Natural killer cell (primary cell): ENCODE results near the gene HOXA1. TPM values are rescaled to one million over a fixed set of nuclear protein-coding genes. Genes with fewer than 3 reads are reported as not detected.

Source experiments
- ATAC-seq, 3 donors: fragments of 150-1000 bp in 2 of 3; fragments of 200-7000 bp in 1 of 3; cut with Tn5 transposase; 1 replicate in 1 of 3; 2 replicates in 2 of 3; pipeline ENCODE4 v1.10.0; 2021; ENCODE audit warnings: mild to moderate bottlenecking in 2 of 3, moderate library complexity in 2 of 3
- DNase-seq, 2 donors: peaks; one replicate each; pipeline versions ENCODE4 v3.0.0 to v3.0.0-alpha.2; 2013 to 2021; ENCODE audit warnings: mixed read lengths in 1 of 2
- H3K27ac ChIP-seq: one replicate; pipeline ENCODE4 v1.5.1; 2013; ENCODE audit warnings: mild to moderate bottlenecking, low read length
- H3K27me3 ChIP-seq: one replicate; pipeline ENCODE4 v1.6.1; 2013; ENCODE audit warnings: low read length; ENCODE audit not compliant: control insufficient read depth, insufficient read depth
- H3K36me3 ChIP-seq: one replicate; pipeline ENCODE4 v1.6.1; 2013; ENCODE audit warnings: low read length; ENCODE audit not compliant: control insufficient read depth, insufficient read depth
- H3K4me1 ChIP-seq: one replicate; pipeline ENCODE4 v1.6.1; 2013; ENCODE audit warnings: low read length; ENCODE audit not compliant: control insufficient read depth, insufficient read depth
- H3K4me3 ChIP-seq: one replicate; pipeline ENCODE4 v1.5.1; 2013; ENCODE audit warnings: low read length
- H3K9me3 ChIP-seq: one replicate; pipeline ENCODE4 v1.6.1; 2013; ENCODE audit warnings: low read length; ENCODE audit not compliant: control insufficient read depth, insufficient read depth
- H3K27ac Mint-ChIP-seq, 2 donors: one replicate each; pipeline ENCODE4 v1.8.0; 2022; ENCODE audit warnings: mild to moderate bottlenecking in 2 of 2, mixed read lengths in 2 of 2, moderate library complexity in 1 of 2
- H3K27me3 Mint-ChIP-seq, 2 donors: one replicate each; pipeline ENCODE4 v1.8.0; 2022; ENCODE audit warnings: low read depth in 2 of 2, mixed read lengths in 2 of 2
- H3K36me3 Mint-ChIP-seq: one replicate; pipeline ENCODE4 v1.8.0; 2022; ENCODE audit warnings: mixed read lengths
- H3K4me1 Mint-ChIP-seq, 2 donors: one replicate each; pipeline ENCODE4 v1.8.0; 2022; ENCODE audit warnings: mixed read lengths in 2 of 2
- H3K4me3 Mint-ChIP-seq: one replicate; pipeline ENCODE4 v1.8.0; 2022; ENCODE audit warnings: mild to moderate bottlenecking, moderate library complexity, mixed read lengths
- H3K9me3 Mint-ChIP-seq, 2 donors: one replicate each; pipeline ENCODE4 v1.8.0; 2022; ENCODE audit warnings: mixed read lengths in 2 of 2
- CTCF ChIP-seq: fragments of 200-600 bp; IDR thresholded peaks from one replicate; pipeline ENCODE4 v1.8.0; 2022; ENCODE audit warnings: antibody characterized with exemption
- WGBS: methylation state at CpG from one replicate; pipeline ENCODE4 v1.1.7; 2013; ENCODE audit warnings: missing lambda C conversion rate; ENCODE audit not compliant: insufficient coverage; 5-methylcytosine and 5-hydroxymethylcytosine counted together
- intact Hi-C: fragments of 100-400 bp; cut with micrococcal nuclease; formaldehyde crosslinking; loops from one replicate; pipeline ENCODE4 v1.14.2; 2022
- total RNA-seq, 4 donors: library from RNA; stranded (reverse); fragments of 120-200 nt in 1 of 4; gene quantifications; one replicate each; pipeline versions ENCODE4 v1.2.3 to v1.2.4, GENCODE V29; 2013 to 2022

HOXA1 gene
- total RNA-seq, 3 donors from 2014 or later (not counting 1 experiment from before 2014, with no cell fraction given) = 0.64 to 1.3 (median 1.1) TPM

GRCh38 chr7:27132978-27133377, 37.2 kb upstream of the HOXA1 start:
- Histone ChIP-seq H3K4me1 (no peaks in the 10 kb centered on the region), H3K4me3 (no peak overlapping the region), H3K36me3 (no peaks in the 10 kb centered on the region), H3K27me3 (peaks cover 6% of the 10 kb centered on the region), H3K9me3 (no peaks in the 10 kb centered on the region), H3K27ac (no peak overlapping the region)
- intact Hi-C loops = no loop called here
- Mint-ChIP-seq H3K4me1 (no peaks in the 10 kb centered on the region), H3K9me3 (no peaks in the 10 kb centered on the region), H3K27ac (no peak overlapping the region), H3K27me3 (peaks cover 37 to 39% of the 10 kb centered on the region in 2 donors), H3K4me3 (no peak overlapping the region), H3K36me3 (no peaks in the 10 kb centered on the region)
- WGBS = 85% methylated on average over 6 of the region's 6 CpGs
- ATAC-seq (no peak), DNase-seq (no peak)
- no peak for TF ChIP-seq CTCF

GRCh38 chr7:27132214-27132613, 36.4 kb upstream of the HOXA1 start:
- Mint-ChIP-seq H3K27ac (no peak overlapping the region), H3K4me1 (no peaks in the 10 kb centered on the region), H3K4me3 (peak overlapping the region; percentile 47), H3K27me3 (peaks cover 32 to 37% of the 10 kb centered on the region in 2 donors), H3K9me3 (no peaks in the 10 kb centered on the region), H3K36me3 (no peaks in the 10 kb centered on the region)
- Histone ChIP-seq H3K4me3 (no peak overlapping the region), H3K27me3 (peaks cover 6% of the 10 kb centered on the region), H3K9me3 (no peaks in the 10 kb centered on the region), H3K27ac (no peak overlapping the region), H3K4me1 (no peaks in the 10 kb centered on the region), H3K36me3 (no peaks in the 10 kb centered on the region)
- ATAC-seq = no peak
- 94% methylated on average over 1 of the region's 2 CpGs for WGBS
- DNase-seq = no peak
- TF ChIP-seq CTCF = no peak
- intact Hi-C loops = no loop called here

- Mint-ChIP-seq H3K4me1 (no peaks in the 10 kb centered on the region), H3K27ac (peak overlapping the region in 1 of 2 donors; percentile 45), H3K27me3 (peaks cover 28 to 41% of the 10 kb centered on the region in 2 donors), H3K9me3 (no peaks in the 10 kb centered on the region), H3K4me3 (peak overlapping the region; percentile 65), H3K36me3 (no peaks in the 10 kb centered on the region)
- H3K27me3 ChIP-seq = no peaks in the 10 kb centered on the region
- no peaks in the 10 kb centered on the region for H3K36me3 ChIP-seq
- peak overlapping the region; percentile 76 for H3K27ac ChIP-seq
- ATAC-seq (no peak), DNase-seq (no peak)
- H3K9me3 ChIP-seq = no peaks in the 10 kb centered on the region
- no peak for TF ChIP-seq CTCF
- no peaks in the 10 kb centered on the region for H3K4me1 ChIP-seq
- peak overlapping the region; percentile 65 for H3K4me3 ChIP-seq
- WGBS = 76% methylated on average over 11 of the region's 12 CpGs
- intact Hi-C loops = no loop called here
Measured at GRCh38 chr7:27131390-27131819, 35.6 kb upstream of the HOXA1 start.
